HG02852 (cell line): ENCODE data around the gene ARMC9.
"Not testable (repeated sequence)": the region's sequence is repeated elsewhere in the genome, so short reads cannot be mapped to it uniquely, and the experiment has no call there.

Experiments used
- ATAC-seq: cut with Tn5 transposase; IDR thresholded peaks from one replicate; pipeline ENCODE4 v1.9.1; 2021; ENCODE audit warnings: mild to moderate bottlenecking, moderate library complexity; ENCODE audit not compliant: unreplicated experiment

Gene ARMC9

GRCh38 chr2:231198291-231199173 is at the start of gene ARMC9:
Gene ARMC9, plus strand, starts transcription at chr2:231198631. Its CDS starts 7,608 bp downstream, at chr2:231206239.
- ATAC-seq = peak; percentile 95

- ATAC-seq = no peak
These were observed 45.5 kb upstream of the ARMC9 start for GRCh38 chr2:231152800-231153557.

- no peak for ATAC-seq
These were observed 39.1 kb upstream of the ARMC9 start for GRCh38 chr2:231159306-231159705.

- no peak for ATAC-seq
These were observed 37.7 kb upstream of the ARMC9 start for GRCh38 chr2:231160701-231161100.

GRCh38 chr2:231161252-231161839 is 37.1 kb upstream of the ARMC9 start:
- no peak for ATAC-seq

- ATAC-seq = no peak
These were observed 36.5 kb upstream of the ARMC9 start for GRCh38 chr2:231161877-231162329.

GRCh38 chr2:231163011-231163410 is 35.4 kb upstream of the ARMC9 start:
- ATAC-seq = no peak

GRCh38 chr2:231163414-231164095 is 34.9 kb upstream of the ARMC9 start:
- no peak for ATAC-seq

GRCh38 chr2:231167745-231168459 is 30.5 kb upstream of the ARMC9 start:
- ATAC-seq = no peak

GRCh38 chr2:231168460-231169139 is 29.8 kb upstream of the ARMC9 start:
- ATAC-seq = no peak

GRCh38 chr2:231169488-231169887 is 28.9 kb upstream of the ARMC9 start:
- ATAC-seq = no peak

GRCh38 chr2:231170055-231170454 is 28.4 kb upstream of the ARMC9 start:
- ATAC-seq = no peak

- ATAC-seq = no peak
These were observed 26.4 kb upstream of the ARMC9 start for GRCh38 chr2:231172025-231172424.

GRCh38 chr2:231174211-231174651 is 24.2 kb upstream of the ARMC9 start:
- no peak for ATAC-seq

GRCh38 chr2:231176066-231176465 is 22.4 kb upstream of the ARMC9 start:
- no peak for ATAC-seq

- ATAC-seq = no peak
These were observed 21.0 kb upstream of the ARMC9 start for GRCh38 chr2:231177156-231178025.

GRCh38 chr2:231178805-231179204 is 19.6 kb upstream of the ARMC9 start:
- not testable (repeated sequence) for ATAC-seq

GRCh38 chr2:231181860-231182512 is 16.4 kb upstream of the ARMC9 start:
- peak; percentile 62 for ATAC-seq
